Vagina (tissue), 2 donors: ENCODE measurements around the gene LTBP3. TPM values are rescaled to one million over a fixed set of nuclear protein-coding genes. Genes with fewer than 3 reads are reported as not detected.

ENCODE experiments used
- DNase-seq, 2 donors: peaks; one replicate each; pipeline ENCODE4 v3.0.0-alpha.2; 2017; ENCODE audit errors: extremely low spot score in 2 of 2
- H3K27ac ChIP-seq: fragments of 200-600 bp; sonication (generic); one replicate; pipeline ENCODE4 v1.5.1; 2019
- H3K27me3 ChIP-seq: fragments of 200-600 bp; sonication (generic); one replicate; pipeline ENCODE4 v1.5.1; 2019
- H3K36me3 ChIP-seq, 2 donors: fragments of 200-600 bp; sonication (generic); one replicate each; pipeline ENCODE4 v1.5.1; 2017 to 2019
- H3K4me1 ChIP-seq: fragments of 200-600 bp; sonication (generic); one replicate; pipeline ENCODE4 v1.5.1; 2019
- H3K4me3 ChIP-seq, 2 donors: fragments of 200-600 bp; sonication (generic); 1 replicate in 1 of 2; 2 replicates in 1 of 2; pipeline ENCODE4 v1.5.1; 2016 to 2019
- H3K9me3 ChIP-seq: fragments of 200-600 bp; sonication (generic); one replicate; pipeline ENCODE4 v1.5.1; 2019
- CTCF ChIP-seq, 3 experiments: fragments of 450-650 bp in 2 of 3; fragments of 200-600 bp in 1 of 3; sonication (generic) in 1 of 3; IDR thresholded peaks; one replicate each; pipeline ENCODE4 v1.5.1; 2017 to 2019; ENCODE audit warnings: antibody characterized with exemption in 3 of 3, mild to moderate bottlenecking in 2 of 3, moderate library complexity in 2 of 3
- POLR2A ChIP-seq, 2 donors: fragments of 450-650 bp; IDR thresholded peaks; one replicate each; pipeline ENCODE4 v1.6.1; 2017; ENCODE audit warnings: antibody characterized with exemption in 2 of 2, mild to moderate bottlenecking in 2 of 2, moderate library complexity in 2 of 2
- POLR2AphosphoS5 ChIP-seq, 2 donors: sonication (generic); formaldehyde crosslinking; IDR thresholded peaks; one replicate each; pipeline ENCODE4 v1.9.0; 2017; ENCODE audit warnings: antibody characterized with exemption in 2 of 2, mild to moderate bottlenecking in 2 of 2, low read depth in 1 of 2; ENCODE audit not compliant: insufficient read depth in 1 of 2
- intact Hi-C: fragments of 100-400 bp; cut with DNase I; formaldehyde crosslinking; loops from one replicate; pipeline ENCODE4 v1.15.1; 2023
- total RNA-seq: library from RNA; depleted of rRNA; stranded (reverse); fragments of >200 nt; gene quantifications from one replicate; pipeline ENCODE4 v1.2.3, GENCODE V29; 2016

LTBP3 gene
- total RNA-seq, 1 donor from 2014 or later = 246 TPM

GRCh38 chr11:65536412-65537295 lies 21.5 kb downstream of the LTBP3 start:
- peaks cover 0 to 35% of the 10 kb centered on the region in 2 donors for H3K36me3 ChIP-seq

GRCh38 chr11:65535102-65535501 lies 23.1 kb downstream of the LTBP3 start:
- H3K9me3 ChIP-seq = no peaks in the 10 kb centered on the region
- intact Hi-C loops = no loop called here
- H3K27me3 ChIP-seq = no peaks in the 10 kb centered on the region
- H3K4me3 ChIP-seq = no peak overlapping the region
- H3K27ac ChIP-seq = no peak overlapping the region
- DNase-seq = no peak
- H3K36me3 ChIP-seq = peaks cover 0 to 51% of the 10 kb centered on the region in 2 donors
- peaks cover 10% of the 10 kb centered on the region for H3K4me1 ChIP-seq
- TF ChIP-seq POLR2A (IDR thresholded peaks at IDR 0.05) = no peak
- no peak for TF ChIP-seq POLR2AphosphoS5 (IDR thresholded peaks at IDR 0.05; ENCODE audit: insufficient read depth in 1 of 2, low read depth in 1 of 2)
- no peak for TF ChIP-seq CTCF (IDR thresholded peaks at IDR 0.05)

More at GRCh38 chr11:65536412-65537295, 21.5 kb downstream of the LTBP3 start:
- intact Hi-C loops = no loop called here
- TF ChIP-seq POLR2AphosphoS5 (IDR thresholded peaks at IDR 0.05; ENCODE audit: insufficient read depth in 1 of 2, low read depth in 1 of 2) = no peak
- TF ChIP-seq POLR2A (IDR thresholded peaks at IDR 0.05) = no peak
- TF ChIP-seq CTCF (IDR thresholded peaks at IDR 0.05) = no peak
- Histone ChIP-seq H3K27me3 (no peaks in the 10 kb centered on the region), H3K4me3 (no peak overlapping the region), H3K4me1 (peaks cover 23% of the 10 kb centered on the region), H3K27ac (no peak overlapping the region), H3K9me3 (no peaks in the 10 kb centered on the region)
- DNase-seq = no peak

- intact Hi-C loops = no loop called here
- DNase-seq = no peak
- no peak for TF ChIP-seq POLR2A (IDR thresholded peaks at IDR 0.05)
- no peak for TF ChIP-seq CTCF (IDR thresholded peaks at IDR 0.05)
- no peak for TF ChIP-seq POLR2AphosphoS5 (IDR thresholded peaks at IDR 0.05; ENCODE audit: insufficient read depth in 1 of 2, low read depth in 1 of 2)
Measured at GRCh38 chr11:65532388-65533064, 25.6 kb downstream of the LTBP3 start.

GRCh38 chr11:65530157-65530496 lies 28.0 kb downstream of the LTBP3 start:
- no peaks in the 10 kb centered on the region for H3K27me3 ChIP-seq
- intact Hi-C loops = no loop called here
- peaks cover 0 to 60% of the 10 kb centered on the region in 2 donors for H3K36me3 ChIP-seq
- no peak for DNase-seq
- H3K4me1 ChIP-seq = peaks cover 11% of the 10 kb centered on the region
- TF ChIP-seq POLR2A (IDR thresholded peaks at IDR 0.05) (no peak), POLR2AphosphoS5 (IDR thresholded peaks at IDR 0.05; ENCODE audit: insufficient read depth in 1 of 2, low read depth in 1 of 2) (no peak), CTCF (IDR thresholded peaks at IDR 0.05) (no peak)
- no peak overlapping the region for H3K27ac ChIP-seq
- H3K4me3 ChIP-seq = no peak overlapping the region
- no peaks in the 10 kb centered on the region for H3K9me3 ChIP-seq

More at GRCh38 chr11:65532388-65533064, 25.6 kb downstream of the LTBP3 start:
- H3K4me3 ChIP-seq = no peak overlapping the region
- H3K9me3 ChIP-seq = no peaks in the 10 kb centered on the region
- H3K36me3 ChIP-seq = peaks cover 0 to 62% of the 10 kb centered on the region in 2 donors
- no peaks in the 10 kb centered on the region for H3K27me3 ChIP-seq
- H3K27ac ChIP-seq = no peak overlapping the region
- H3K4me1 ChIP-seq = no peaks in the 10 kb centered on the region
